ENCODE data around the gene HDAC7. TPM values are rescaled to one million over a fixed set of nuclear protein-coding genes. Genes with fewer than 3 reads are reported as not detected.

Gene HDAC7
- total RNA-seq, 1 donor, result 47.9 TPM

DNA sequence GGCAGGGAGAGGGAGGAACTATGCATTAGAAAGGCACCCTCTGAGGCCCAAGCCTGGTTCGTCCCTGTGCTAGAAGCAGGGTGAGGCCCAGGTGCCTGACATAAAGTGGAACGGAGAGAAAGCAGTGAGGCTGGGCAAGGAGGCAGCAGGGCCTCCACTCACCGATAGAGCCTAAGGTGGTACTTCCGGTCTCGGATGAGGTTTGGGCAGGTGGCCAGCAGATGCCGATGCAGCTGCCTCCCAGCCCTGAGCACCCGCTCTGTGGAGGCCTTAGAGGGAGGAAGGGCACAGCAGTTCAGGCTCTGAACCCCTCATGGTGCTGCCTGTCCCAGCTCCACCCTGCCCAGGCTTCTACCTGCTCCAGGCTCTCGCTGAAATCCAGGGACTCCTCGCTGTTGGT, 68.1 kb downstream of the HDAC7 start:
- H3K4me3 ChIP-seq (ENCODE audit: low read depth, low read length), result no peak overlapping the region
- TF ChIP-seq CTCF (IDR thresholded peaks at IDR 0.05; ENCODE audit: insufficient read depth, low read depth, low read length), result no peak
- DNase-seq (ENCODE audit: low read depth), result no peak

- DNase-seq (ENCODE audit: low read depth), result no peak
- no peak overlapping the region for H3K4me3 ChIP-seq (ENCODE audit: low read depth, low read length)
- TF ChIP-seq CTCF (IDR thresholded peaks at IDR 0.05; ENCODE audit: insufficient read depth, low read depth, low read length), result no peak
Measured at GRCh38 chr12:47750916-47751470, 68.7 kb downstream of the HDAC7 start.

- no peak overlapping the region for H3K4me3 ChIP-seq (ENCODE audit: low read depth, low read length)
- no peak for TF ChIP-seq CTCF (IDR thresholded peaks at IDR 0.05; ENCODE audit: insufficient read depth, low read depth, low read length)
- no peak for DNase-seq (ENCODE audit: low read depth)
Measured at GRCh38 chr12:47750229-47750798, 69.4 kb downstream of the HDAC7 start.

GRCh38 chr12:47748899-47749298, 70.8 kb downstream of the HDAC7 start:
- no peak for DNase-seq (ENCODE audit: low read depth)
- TF ChIP-seq CTCF (IDR thresholded peaks at IDR 0.05; ENCODE audit: insufficient read depth, low read depth, low read length), result no peak
- H3K4me3 ChIP-seq (ENCODE audit: low read depth, low read length), result no peak overlapping the region

DNA sequence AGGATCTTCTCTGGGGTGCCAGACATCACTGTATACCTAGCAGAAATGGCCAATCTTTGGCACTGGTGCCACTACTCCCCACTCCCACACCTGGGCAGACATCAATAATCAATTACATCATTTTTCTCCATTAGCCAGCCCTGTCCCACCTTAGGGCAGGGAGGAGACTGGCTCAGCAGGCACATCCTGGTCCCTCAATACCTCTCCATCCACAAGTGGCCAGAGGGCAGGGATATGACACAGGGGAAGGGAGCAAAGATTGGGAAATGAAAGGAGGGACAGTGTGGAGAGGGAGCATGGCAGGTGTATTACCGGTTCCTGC, 71.2 kb downstream of the HDAC7 start:
- TF ChIP-seq CTCF (IDR thresholded peaks at IDR 0.05; ENCODE audit: insufficient read depth, low read depth, low read length), result no peak
- no peak for DNase-seq (ENCODE audit: low read depth)
- no peak overlapping the region for H3K4me3 ChIP-seq (ENCODE audit: low read depth, low read length)

GRCh38 chr12:47747596-47748506, 71.9 kb downstream of the HDAC7 start:
- TF ChIP-seq CTCF (IDR thresholded peaks at IDR 0.05; ENCODE audit: insufficient read depth, low read depth, low read length), result no peak
- no peak for DNase-seq (ENCODE audit: low read depth)
- no peak overlapping the region for H3K4me3 ChIP-seq (ENCODE audit: low read depth, low read length)

All from fibroblast of villous mesenchyme (primary cell).